NCI-H526 treated with DMSO at 0.1 percent for 48 hours (cell line): ENCODE data around the gene AQR.
"Not testable (repeated sequence)": the region's sequence is repeated elsewhere in the genome, so short reads cannot be mapped to it uniquely, and the experiment has no call there.

Experiments
- DNase-seq: peaks from one replicate; lab custom pipeline; 2025; lab: John Stamatoyannopoulos, UW

The AQR gene

GRCh38 chr15:34969340-34970097 lies at the start of gene AQR:
Gene AQR (minus strand): TSS chr15:34969742. CDS start chr15:34969613, 129 bp downstream.
- DNase-seq, result peak; percentile 94

DNA sequence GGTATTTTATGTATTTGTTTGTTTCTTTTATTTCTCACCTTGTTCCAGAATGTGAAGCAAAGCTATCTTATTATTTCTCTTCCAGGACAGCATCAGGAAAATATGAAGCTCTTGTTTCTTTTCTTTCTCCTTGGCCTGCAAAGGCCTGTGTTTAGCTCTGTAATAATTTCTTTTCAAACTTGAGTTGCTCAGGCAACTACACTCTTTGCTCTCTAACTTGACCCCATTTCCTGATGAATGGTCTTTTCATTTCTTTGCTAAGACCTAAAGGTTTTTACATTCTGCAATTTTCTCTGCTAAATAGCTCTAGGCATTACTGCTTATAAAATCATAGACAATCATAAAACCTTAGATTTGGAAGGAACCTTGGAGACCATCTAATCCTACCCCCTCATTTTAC lies 44.7 kb upstream of the AQR start:
- no peak for DNase-seq

DNA sequence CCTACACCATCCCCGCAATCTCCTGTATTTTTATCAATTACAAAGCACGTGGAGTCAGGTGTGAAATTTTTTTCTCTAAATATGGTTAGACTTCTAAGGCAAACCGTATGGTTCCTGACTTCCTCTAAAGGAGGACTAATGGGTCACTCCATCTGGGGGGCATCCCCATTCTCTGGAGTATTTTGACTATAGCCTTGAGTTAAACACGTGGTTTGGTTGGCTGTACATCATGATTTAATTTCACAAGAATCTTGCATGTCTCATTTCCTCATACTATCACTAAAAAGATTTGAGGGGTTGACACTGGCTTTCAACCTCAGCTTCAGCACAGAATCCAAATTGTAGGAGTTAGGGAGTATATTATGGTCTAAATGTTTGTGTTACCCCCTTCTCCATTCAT lies 43.8 kb upstream of the AQR start:
- DNase-seq, result no peak

GRCh38 chr15:35007397-35007796 lies 37.9 kb upstream of the AQR start:
- DNase-seq, result no peak

GRCh38 chr15:35005933-35006332 lies 36.4 kb upstream of the AQR start:
- no peak for DNase-seq

- no peak for DNase-seq
These were observed 34.4 kb upstream of the AQR start for GRCh38 chr15:35003928-35004327.

DNA sequence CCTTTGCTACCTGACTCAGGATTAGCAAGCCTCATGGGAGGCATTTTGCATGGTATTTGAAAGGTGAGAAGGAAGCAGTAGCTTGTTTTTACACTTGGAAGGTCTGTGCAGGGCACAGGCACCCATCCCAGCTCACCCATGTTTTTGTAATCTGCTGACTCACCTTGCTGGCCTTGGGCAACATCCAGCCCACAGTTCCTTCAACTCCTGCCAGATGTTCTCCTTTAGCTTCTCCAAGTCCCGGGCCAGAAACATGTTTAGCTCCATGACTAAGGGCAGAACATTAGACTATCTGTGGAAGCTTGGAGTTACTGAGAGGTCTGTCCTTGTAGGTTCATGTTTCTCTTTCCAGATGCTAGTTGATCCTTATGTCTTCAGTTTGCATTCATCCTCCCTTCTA lies 31.0 kb upstream of the AQR start:
- DNase-seq, result no peak

GRCh38 chr15:34999906-35000305 lies 30.4 kb upstream of the AQR start:
- DNase-seq, result no peak

DNA sequence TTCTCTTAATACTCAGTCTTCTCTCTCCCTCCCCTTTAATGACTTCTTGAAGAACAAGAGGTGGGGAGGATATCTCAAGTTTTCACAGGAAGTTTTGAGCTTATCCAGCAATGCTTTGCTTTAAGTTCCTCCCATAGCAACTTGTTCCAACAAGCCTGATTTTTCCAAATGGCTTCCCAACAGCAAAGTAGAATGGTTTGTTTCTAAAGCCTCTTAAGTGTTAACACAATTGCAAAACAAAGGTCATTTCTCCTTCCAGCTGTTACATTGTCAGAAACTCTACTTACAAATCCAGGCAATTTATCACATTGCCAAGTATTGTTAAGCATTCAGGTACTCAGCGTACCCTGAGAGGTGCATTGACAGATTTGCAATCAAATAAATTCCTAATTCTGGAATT lies 25.4 kb upstream of the AQR start:
- no peak for DNase-seq

GRCh38 chr15:34993877-34994276 lies 24.3 kb upstream of the AQR start:
- DNase-seq, result no peak

DNA sequence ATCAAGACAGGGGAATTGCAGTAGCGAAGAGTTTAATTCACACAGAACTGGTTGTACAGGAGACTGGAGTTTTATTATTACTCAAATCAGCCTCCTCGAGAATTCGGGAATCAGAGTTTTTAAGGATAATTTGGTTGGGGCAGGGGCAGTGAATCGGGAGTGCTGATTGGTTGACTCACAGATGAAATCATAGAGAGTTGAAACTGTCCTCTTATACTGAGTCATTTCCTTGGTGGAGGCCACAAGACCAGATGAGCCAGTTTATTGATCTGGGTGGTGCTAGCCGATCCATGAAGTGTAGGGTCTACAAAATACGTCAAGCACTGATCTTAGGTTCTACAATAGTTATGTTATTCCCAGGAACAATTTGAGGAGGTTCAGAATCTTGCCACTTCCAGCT lies 23.9 kb upstream of the AQR start:
- DNase-seq, result no peak

- peak; percentile 71 for DNase-seq
These were observed 18.7 kb upstream of the AQR start, which contains the start of gene ZNF770 for GRCh38 chr15:34988027-34988902. Gene ZNF770 (minus strand): TSS chr15:34988287. CDS start chr15:34983434, 4,853 bp downstream.

DNA sequence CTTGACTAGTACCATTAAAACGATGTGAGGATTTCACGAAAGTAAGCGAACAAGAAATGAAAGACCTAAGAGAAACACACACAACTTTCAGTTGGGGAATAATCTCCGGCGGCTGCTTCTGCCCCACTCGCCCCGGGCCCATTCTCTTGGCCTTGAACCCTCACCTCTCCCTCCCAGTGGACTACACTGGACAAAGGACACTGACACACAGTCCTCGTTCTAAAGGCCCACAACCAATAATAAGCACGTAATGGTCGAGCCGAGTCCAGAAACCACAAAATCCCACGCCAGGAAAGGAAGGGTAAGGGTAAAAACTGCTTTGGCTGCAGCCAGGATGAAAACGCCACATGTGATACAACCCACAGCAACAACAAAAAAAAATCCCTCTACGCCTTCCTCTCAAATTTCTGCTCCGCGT lies 18.1 kb upstream of the AQR start:
- no peak for DNase-seq

DNA sequence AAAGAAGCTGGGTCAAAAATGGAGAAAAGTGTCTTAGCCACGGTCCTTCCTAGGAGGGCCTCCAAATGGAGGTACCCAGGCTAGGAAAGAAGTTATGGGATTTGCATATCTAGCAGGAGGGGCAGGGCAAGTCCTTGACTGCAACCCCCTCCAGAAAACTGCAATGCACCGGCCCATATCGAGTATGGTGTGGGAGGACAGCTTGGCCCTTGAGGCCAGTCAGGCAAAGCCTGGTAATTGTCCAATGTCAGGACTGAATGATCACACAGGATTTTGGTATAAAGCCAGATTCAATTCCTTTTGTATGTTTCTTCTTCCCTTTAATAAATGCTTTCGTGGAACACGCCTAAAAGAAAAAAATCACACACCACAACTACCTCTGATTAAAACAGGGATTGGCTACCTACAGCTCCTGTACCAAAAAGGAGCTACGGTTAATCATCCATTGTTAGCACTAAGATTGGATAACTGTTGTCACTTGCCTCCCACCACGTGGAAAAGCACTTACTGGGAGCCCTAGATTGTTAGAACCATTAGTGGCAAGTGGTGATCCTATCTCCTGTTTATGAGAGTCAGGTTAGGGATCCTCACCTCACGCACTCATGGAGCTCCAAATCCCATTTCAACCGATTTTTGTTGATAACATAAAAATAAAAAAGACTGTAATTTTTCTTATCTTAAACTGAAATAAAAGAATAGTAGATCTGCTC lies 17.4 kb upstream of the AQR start:
- peak; percentile 15 for DNase-seq

DNA sequence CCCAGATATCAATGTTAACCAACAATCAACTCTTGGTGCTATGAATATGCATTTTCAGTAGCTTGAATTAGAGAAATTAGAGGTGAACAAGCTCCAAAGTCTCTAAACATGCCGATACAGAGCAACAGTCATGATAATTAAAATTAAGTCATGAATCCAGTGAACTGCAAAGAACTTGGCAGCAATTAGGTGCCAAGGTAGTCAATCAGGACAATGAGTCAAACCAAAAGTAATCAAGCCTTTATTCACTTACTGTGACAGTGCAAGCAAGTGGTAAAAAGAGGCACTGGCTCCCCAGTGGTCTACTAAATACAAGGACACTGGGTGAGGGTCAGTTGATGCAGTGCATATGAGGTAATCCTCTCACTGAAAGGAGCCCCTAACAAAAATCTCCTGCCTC lies 16.8 kb upstream of the AQR start:
- DNase-seq, result no peak

DNA sequence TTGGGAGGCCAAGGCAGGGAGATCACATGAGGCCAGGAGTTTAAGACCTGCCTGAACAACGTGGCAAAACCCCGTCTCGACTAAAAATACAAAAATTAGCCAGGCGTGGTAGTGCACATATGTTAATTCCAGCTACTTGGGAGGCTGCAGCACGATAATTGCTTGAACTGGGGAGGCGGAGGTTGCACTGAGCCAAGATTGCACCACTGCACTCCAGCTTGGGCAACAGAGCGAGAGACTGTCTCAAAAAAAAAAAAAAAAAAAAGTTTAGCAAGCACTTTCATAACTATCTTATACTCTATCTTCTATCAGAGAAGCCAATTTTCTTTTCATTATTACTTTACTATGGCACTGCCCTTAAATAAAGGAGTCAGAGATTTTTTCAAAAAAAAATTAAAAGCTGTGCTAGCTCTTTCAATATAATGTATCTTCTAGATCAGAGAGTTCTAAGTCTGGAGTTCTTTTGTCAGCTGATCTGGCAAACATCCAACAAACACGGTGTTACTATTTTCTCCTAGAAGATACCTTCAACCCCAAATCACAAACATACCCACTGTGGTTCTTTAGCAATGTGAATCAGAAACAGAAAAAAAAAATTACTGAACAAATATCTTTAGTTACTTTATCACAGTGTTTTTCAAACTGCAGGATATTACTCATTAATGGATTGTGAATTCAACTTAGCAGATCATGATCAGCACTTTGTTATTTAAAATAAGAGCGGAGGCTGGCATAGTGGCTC lies 15.5 kb upstream of the AQR start:
- DNase-seq, result no peak

GRCh38 chr15:34976743-34977142 lies 7.2 kb upstream of the AQR start:
- no peak for DNase-seq

GRCh38 chr15:34976073-34976472 lies 6.5 kb upstream of the AQR start:
- DNase-seq, result no peak

GRCh38 chr15:34973512-34973911 lies 4.0 kb upstream of the AQR start:
- DNase-seq, result no peak

GRCh38 chr15:34970098-34970643 lies 629 bp upstream of the AQR start:
- not testable (repeated sequence) for DNase-seq

GRCh38 chr15:34964277-34964676 lies 5.3 kb downstream of the AQR start:
- DNase-seq, result no peak

- DNase-seq, result no peak
These were observed 15.7 kb downstream of the AQR start for GRCh38 chr15:34953851-34954250.
